HCT116 (cell line): ENCODE data around the gene LPAR1. TPM values are rescaled to one million over a fixed set of nuclear protein-coding genes. Genes with fewer than 3 reads are reported as not detected.

Experiments used
- ATAC-seq: fragments of 200-7000 bp; cut with Tn5 transposase; 2 replicates; pipeline ENCODE4 v1.9.1; 2020; ENCODE audit warnings: mild to moderate bottlenecking, moderate library complexity
- BruUV-seq: library from RNA; stranded (reverse); fragments of 400-500 nt; replicated peaks from 2 replicates; lab custom pipeline; 2021; lab: Mats Ljungman, UMichigan
- CTCF ChIA-PET: fragments of 300-600 bp; sonication (Branson Sonifier 250); formaldehyde crosslinking; loops from one replicate; lab custom pipeline; 2021; ENCODE audit warnings: antibody characterized with exemption; lab: Charles Lee
- POLR2A ChIA-PET: fragments of 300-600, 350-600 bp; sonication (Branson Sonifier 250); formaldehyde crosslinking; loops from one replicate; lab custom pipeline; 2021; ENCODE audit warnings: antibody characterized with exemption; lab: Charles Lee
- RAD21 ChIA-PET, 2 experiments: fragments of 300-600 bp; sonication (Branson Sonifier 250); formaldehyde crosslinking; loops; one replicate each; lab custom pipeline; 2023; ENCODE audit warnings: low total read pairs in 2 of 2; ENCODE audit not compliant: uncharacterized antibody in 2 of 2, unreplicated experiment in 2 of 2, low non-redundant PET in 1 of 2; lab: Charles Lee
- DNase-seq: peaks from one replicate; pipeline ENCODE4 v3.0.0-alpha.2; 2010; ENCODE audit warnings: low read depth, low spot score
- H2AFZ ChIP-seq: fragments of 200-600 bp; shearing (Covaris generic), sonication (generic); 2 replicates; pipeline ENCODE4 v1.6.1; 2017; ENCODE audit warnings: low read depth, mixed run types, mixed read lengths, antibody characterized with exemption, low read length; ENCODE audit not compliant: poor library complexity, severe bottlenecking
- H3K27ac ChIP-seq: 2 replicates; pipeline ENCODE4 v1.5.1; 2012; ENCODE audit warnings: low read depth, low read length
- H3K27me3 ChIP-seq: fragments of 200-600 bp; sonication (generic); 2 replicates; pipeline ENCODE4 v1.6.1; 2016; ENCODE audit warnings: mixed run types, low read length, mixed read lengths; ENCODE audit not compliant: insufficient read depth
- H3K36me3 ChIP-seq, 2 experiments: fragments of 200-500 bp in 1 of 2; fragments of 200-600 bp in 1 of 2; sonication (Bioruptor generic) in 1 of 2; sonication (generic) in 1 of 2; 2 replicates each; pipeline versions ENCODE4 v1.5.1 to v1.6.1; 2014 to 2016; ENCODE audit warnings: low read length in 2 of 2, inconsistent platforms in 1 of 2, mixed read lengths in 1 of 2, mixed run types in 1 of 2; ENCODE audit not compliant: insufficient read depth in 2 of 2, control insufficient read depth in 1 of 2
- H3K4me1 ChIP-seq, 2 experiments: fragments of 200-600 bp in 1 of 2; sonication (generic) in 1 of 2; 2 replicates each; pipeline versions ENCODE4 v1.5.1 to v1.6.1; 2012 to 2017; ENCODE audit warnings: low read length in 2 of 2, inconsistent platforms in 1 of 2, mild to moderate bottlenecking in 1 of 2, mixed read lengths in 1 of 2, mixed run types in 1 of 2, moderate library complexity in 1 of 2; ENCODE audit not compliant: insufficient read depth in 2 of 2, control insufficient read depth in 1 of 2
- H3K4me2 ChIP-seq: fragments of 200-600 bp; sonication (generic); 2 replicates; pipeline ENCODE4 v1.6.1; 2017; ENCODE audit warnings: mixed run types, low read length, mixed read lengths
- H3K4me3 ChIP-seq, 2 experiments: fragments of 200-600 bp in 1 of 2; sonication (generic) in 1 of 2; replicated peaks in 1 of 2; 2 replicates each; pipeline ENCODE4 v1.5.1; 2011 to 2016; ENCODE audit warnings: low read length in 2 of 2, control low read depth in 1 of 2, low read depth in 1 of 2, mild to moderate bottlenecking in 1 of 2, mixed read lengths in 1 of 2, mixed run types in 1 of 2
- H3K79me2 ChIP-seq: fragments of 200-600 bp; sonication (generic); 2 replicates; pipeline ENCODE4 v1.6.1; 2017; ENCODE audit warnings: mild to moderate bottlenecking, mixed run types, low read length, moderate library complexity, mixed read lengths; ENCODE audit not compliant: insufficient read depth
- H3K9ac ChIP-seq: fragments of 200-600 bp; sonication (generic); 2 replicates; pipeline ENCODE4 v1.6.1; 2016; ENCODE audit warnings: low read length, mixed read lengths
- H3K9me2 ChIP-seq: fragments of 200-600 bp; sonication (generic), shearing (Covaris generic); 2 replicates; pipeline ENCODE4 v1.6.1; 2017; ENCODE audit warnings: mixed run types, mild to moderate bottlenecking, moderate library complexity; ENCODE audit not compliant: insufficient read depth
- H3K9me3 ChIP-seq, 2 experiments: fragments of 200-500 bp in 1 of 2; fragments of 200-600 bp in 1 of 2; sonication (Bioruptor generic) in 1 of 2; sonication (generic) in 1 of 2; 2 replicates each; pipeline ENCODE4 v1.6.1; 2014 to 2017; ENCODE audit warnings: low read length in 2 of 2, mixed read lengths in 2 of 2, inconsistent platforms in 1 of 2, low read depth in 1 of 2, mild to moderate bottlenecking in 1 of 2, mixed run types in 1 of 2, moderate library complexity in 1 of 2; ENCODE audit not compliant: control insufficient read depth in 1 of 2, insufficient read depth in 1 of 2
- H4K20me1 ChIP-seq: fragments of 200-600 bp; sonication (generic), shearing (Covaris generic); 2 replicates; pipeline ENCODE4 v1.6.1; 2017; ENCODE audit warnings: mixed run types, mild to moderate bottlenecking, moderate library complexity; ENCODE audit not compliant: insufficient read depth
- ELF1 ChIP-seq: IDR thresholded peaks from 2 replicates; pipeline ENCODE4 v1.6.1; 2012; ENCODE audit warnings: low read depth, borderline replicate concordance
- REST ChIP-seq: IDR thresholded peaks from 2 replicates; pipeline ENCODE4 v1.6.1; 2012; ENCODE audit warnings: low read depth
- ZBTB33 ChIP-seq: IDR thresholded peaks from 2 replicates; pipeline ENCODE4 v1.6.1; 2011; ENCODE audit warnings: mild to moderate bottlenecking, low read length, moderate library complexity; ENCODE audit not compliant: insufficient replicate concordance; ENCODE audit errors: extremely low read depth
- intact Hi-C: fragments of 100-400 bp; cut with micrococcal nuclease; formaldehyde crosslinking; loops from 2 replicates; pipeline ENCODE4 v1.10.0; 2022
- total RNA-seq: library from RNA; stranded (reverse); gene quantifications from one replicate; pipeline ENCODE4 v1.2.1, GENCODE V29; 2021; ENCODE audit not compliant: unreplicated experiment

The LPAR1 gene
- total RNA-seq, 1 experiment from 2014 or later, result 7.4 TPM

GRCh38 chr9:110935829-110936228 lies 102.4 kb downstream of the LPAR1 start:
- Histone ChIP-seq H3K4me1 (no peaks in the 10 kb centered on the region; a peak in 1 of 4 replicates), H3K4me2 (no peak overlapping the region), H3K9ac (no peak overlapping the region), H3K4me3 (no peak overlapping the region), H3K36me3 (no peaks in the 10 kb centered on the region), H3K27me3 (no peaks in the 10 kb centered on the region), H4K20me1 (no peaks in the 10 kb centered on the region), H3K27ac (no peak overlapping the region), H3K9me2 (no peaks in the 10 kb centered on the region), H3K9me3 (no peaks in the 10 kb centered on the region), H3K79me2 (no peaks in the 10 kb centered on the region), H2AFZ (no peak overlapping the region)
- ChIA-PET POLR2A (no interaction called here), CTCF (no interaction called here), RAD21 (no interaction called here)
- ATAC-seq (no peak), DNase-seq (no peak)
- intact Hi-C loops, result no loop called here
- TF ChIP-seq REST, result no peak
- TF ChIP-seq ELF1, result no peak
- TF ChIP-seq ZBTB33, result no peak
- no TSS peak for BruUV-seq
